ENCODE results near the gene ZNF226.
"Not testable (repeated sequence)": the region's sequence is repeated elsewhere in the genome, so short reads cannot be mapped to it uniquely, and the experiment has no call there.

ZNF226 gene

DNA sequence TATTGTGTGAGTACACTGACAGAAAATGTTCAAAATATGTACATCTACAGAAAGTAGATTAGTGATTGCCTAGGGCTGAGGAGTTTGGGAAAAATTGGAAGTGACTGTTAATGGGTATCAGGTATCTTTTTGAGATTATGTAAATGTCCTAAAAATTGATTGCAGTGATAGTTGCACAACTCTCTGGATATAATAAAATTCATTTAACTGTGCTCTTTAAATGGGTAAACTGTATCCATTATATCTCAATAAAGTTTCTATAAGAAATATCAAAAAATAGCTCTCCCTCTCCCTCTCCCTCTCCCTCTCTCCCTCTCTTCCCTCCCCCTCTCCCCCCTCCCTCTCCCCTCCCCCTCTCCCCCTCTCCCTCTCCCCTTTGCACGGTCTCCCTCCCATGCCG is 38.1 kb downstream of the ZNF226 start:
- Histone ChIP-seq H3K27ac (ENCODE audit: extremely low read depth, low read depth, low read length) (no peak overlapping the region), H3K4me3 (ENCODE audit: low read depth, low read length) (no peak overlapping the region), H3K9me3 (ENCODE audit: control insufficient read depth, insufficient read depth, low read depth, low read length) (peaks cover 44% of the 10 kb centered on the region), H3K36me3 (ENCODE audit: control insufficient read depth in 2 of 2, insufficient read depth in 1 of 2, low read length in 2 of 2) (peaks cover 0 to 55% of the 10 kb centered on the region in 2 experiments; a peak in 2 of 3 replicates), H3K4me1 (ENCODE audit: control insufficient read depth, insufficient read depth, low read length) (peaks cover 15% of the 10 kb centered on the region)
- CTCF ChIA-PET, result interaction anchor here (0.6 kb wide), 1 partner anchor 357 kb away, joined by 3 read pairs; no protein-coding TSS in a partner anchor
- POLR2A ChIA-PET, result interaction anchor here (2.5 kb wide), 1 partner anchor 9 kb away, joined by 13 read pairs; the partner anchor contains the start of gene ZNF227
- TF ChIP-seq GLI4 (tag by site-specific recombination; IDR thresholded peaks at IDR 0.05), result no peak
- 0 out of 2 replicates have a peak, but pooled peaks have one; percentile 9 for TF ChIP-seq ZNF335 (tag by site-specific recombination; conservative IDR thresholded peaks at IDR 0.05)
- TF ChIP-seq ZNF624 (tag by site-specific recombination; IDR thresholded peaks at IDR 0.05), result no peak
- TF ChIP-seq ZNF23 (tag by site-specific recombination; IDR thresholded peaks at IDR 0.05; ENCODE audit: borderline replicate concordance), result no peak
- TF ChIP-seq KLF1 (tag by site-specific recombination; IDR thresholded peaks at IDR 0.05), result no peak
- no peak for TF ChIP-seq ZNF48 (tag by site-specific recombination; IDR thresholded peaks at IDR 0.05)
- TF ChIP-seq ZNF529 (tag by site-specific recombination; IDR thresholded peaks at IDR 0.05; ENCODE audit: insufficient replicate concordance), result no peak
- 0 out of 2 replicates have a peak, but pooled peaks have one; percentile 25 for TF ChIP-seq ZNF660 (tag by site-specific recombination; IDR thresholded peaks at IDR 0.05)
- TF ChIP-seq HOXA7 (CRISPR knock-in tag; IDR thresholded peaks at IDR 0.05; ENCODE audit: borderline replicate concordance), result no peak
- TF ChIP-seq ZNF16 (tag by site-specific recombination; IDR thresholded peaks at IDR 0.05; ENCODE audit: low read depth), result no peak
- TF ChIP-seq, protein P1, sequence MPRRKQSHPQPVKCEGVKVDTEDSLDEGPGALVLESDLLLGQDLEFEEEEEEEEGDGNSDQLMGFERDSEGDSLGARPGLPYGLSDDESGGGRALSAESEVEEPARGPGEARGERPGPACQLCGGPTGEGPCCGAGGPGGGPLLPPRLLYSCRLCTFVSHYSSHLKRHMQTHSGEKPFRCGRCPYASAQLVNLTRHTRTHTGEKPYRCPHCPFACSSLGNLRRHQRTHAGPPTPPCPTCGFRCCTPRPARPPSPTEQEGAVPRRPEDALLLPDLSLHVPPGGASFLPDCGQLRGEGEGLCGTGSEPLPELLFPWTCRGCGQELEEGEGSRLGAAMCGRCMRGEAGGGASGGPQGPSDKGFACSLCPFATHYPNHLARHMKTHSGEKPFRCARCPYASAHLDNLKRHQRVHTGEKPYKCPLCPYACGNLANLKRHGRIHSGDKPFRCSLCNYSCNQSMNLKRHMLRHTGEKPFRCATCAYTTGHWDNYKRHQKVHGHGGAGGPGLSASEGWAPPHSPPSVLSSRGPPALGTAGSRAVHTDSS (tag by site-specific recombination; IDR thresholded peaks at IDR 0.05), result no peak
- no peak for TF ChIP-seq ZNF843 (tag by site-specific recombination; IDR thresholded peaks at IDR 0.05)
- no peak for TF ChIP-seq GLIS1 (tag by site-specific recombination; IDR thresholded peaks at IDR 0.05)
- no peak for TF ChIP-seq ZNF530 (tag by site-specific recombination; IDR thresholded peaks at IDR 0.05; ENCODE audit: low read depth)
- TF ChIP-seq BCL11A (tag by site-specific recombination; IDR thresholded peaks at IDR 0.05; ENCODE audit: low read depth), result no peak
- TF ChIP-seq ZNF311 (tag by site-specific recombination; IDR thresholded peaks at IDR 0.05; ENCODE audit: borderline replicate concordance), result no peak
- no peak for TF ChIP-seq ZBTB1 (tag by site-specific recombination; IDR thresholded peaks at IDR 0.05)
- TF ChIP-seq ZFP37 (tag by site-specific recombination; IDR thresholded peaks at IDR 0.05), result no peak
- no peak for TF ChIP-seq SP3 (tag by site-specific recombination; IDR thresholded peaks at IDR 0.05)
- TF ChIP-seq, protein P2, sequence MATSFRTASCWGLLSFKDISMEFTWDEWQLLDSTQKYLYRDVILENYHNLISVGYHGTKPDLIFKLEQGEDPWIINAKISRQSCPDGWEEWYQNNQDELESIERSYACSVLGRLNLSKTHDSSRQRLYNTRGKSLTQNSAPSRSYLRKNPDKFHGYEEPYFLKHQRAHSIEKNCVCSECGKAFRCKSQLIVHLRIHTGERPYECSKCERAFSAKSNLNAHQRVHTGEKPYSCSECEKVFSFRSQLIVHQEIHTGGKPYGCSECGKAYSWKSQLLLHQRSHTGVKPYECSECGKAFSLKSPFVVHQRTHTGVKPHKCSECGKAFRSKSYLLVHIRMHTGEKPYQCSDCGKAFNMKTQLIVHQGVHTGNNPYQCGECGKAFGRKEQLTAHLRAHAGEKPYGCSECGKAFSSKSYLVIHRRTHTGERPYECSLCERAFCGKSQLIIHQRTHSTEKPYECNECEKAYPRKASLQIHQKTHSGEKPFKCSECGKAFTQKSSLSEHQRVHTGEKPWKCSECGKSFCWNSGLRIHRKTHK (tag by site-specific recombination; IDR thresholded peaks at IDR 0.05), result peak; percentile 8; the same call in 1 of the 2 replicates

DNA sequence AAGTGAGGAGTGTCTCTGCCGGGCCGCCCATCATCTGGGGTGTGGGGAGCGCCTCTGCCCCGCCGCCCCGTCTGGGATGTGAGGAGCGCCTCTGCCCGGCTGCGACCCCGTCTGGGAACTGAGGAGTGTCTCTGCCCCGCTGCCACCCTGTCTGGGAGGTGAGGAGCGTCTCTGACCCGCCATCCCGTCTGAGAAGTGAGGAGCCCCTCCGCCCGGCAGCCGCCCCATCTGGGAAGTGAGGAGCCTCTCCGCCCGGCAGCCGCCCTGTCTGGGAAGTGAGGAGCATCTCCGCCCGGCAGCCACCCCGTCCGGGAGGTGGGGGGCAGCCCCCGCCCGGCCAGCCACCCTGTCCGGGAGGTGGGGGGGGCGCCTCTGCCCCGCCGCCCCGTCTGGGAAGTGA is 39.0 kb downstream of the ZNF226 start:
- TF ChIP-seq KLF1 (tag by site-specific recombination; IDR thresholded peaks at IDR 0.05), result peak; percentile 34; the same call in 1 of the 2 replicates
- CTCF ChIA-PET; H3K27ac ChIP-seq (ENCODE audit: extremely low read depth, low read depth, low read length); H3K4me3 ChIP-seq (ENCODE audit: low read depth, low read length); POLR2A ChIA-PET: not testable (repeated sequence)
- peaks cover 0 to 46% of the 10 kb centered on the region in 2 experiments; a peak in 2 of 3 replicates for H3K36me3 ChIP-seq (ENCODE audit: control insufficient read depth in 2 of 2, insufficient read depth in 1 of 2, low read length in 2 of 2)
- H3K9me3 ChIP-seq (ENCODE audit: control insufficient read depth, insufficient read depth, low read depth, low read length), result peaks cover 44% of the 10 kb centered on the region
- peaks cover 22% of the 10 kb centered on the region for H3K4me1 ChIP-seq (ENCODE audit: control insufficient read depth, insufficient read depth, low read length)

DNA sequence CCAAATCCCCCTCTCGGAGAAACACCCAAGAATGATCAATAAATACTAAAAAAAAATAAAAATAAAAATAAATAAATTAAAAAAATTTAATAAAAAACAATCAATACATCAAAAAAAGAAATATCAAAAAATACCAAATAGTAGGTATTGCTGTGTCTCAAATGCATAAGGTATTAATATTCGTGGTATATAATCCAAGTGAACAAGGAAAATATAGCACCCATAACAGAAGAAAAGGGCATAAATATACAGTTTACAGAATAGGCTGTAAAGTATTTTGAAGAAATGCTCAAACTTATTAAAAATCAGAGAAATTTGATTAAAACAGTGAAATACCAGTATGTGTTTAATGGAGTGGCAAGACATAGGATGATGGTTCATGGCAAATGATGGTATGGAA is 39.9 kb downstream of the ZNF226 start:
- TF ChIP-seq ZNF768 (tag by site-specific recombination; IDR thresholded peaks at IDR 0.05) (no peak), ZNF211 (tag by site-specific recombination; IDR thresholded peaks at IDR 0.05; ENCODE audit: low read depth) (peak; percentile 88; the same call in 1 of the 2 replicates), ZNF624 (tag by site-specific recombination; IDR thresholded peaks at IDR 0.05) (0 out of 2 replicates have a peak, but pooled peaks have one; percentile 60)
- ChIA-PET CTCF (no interaction called here), POLR2A (no interaction called here)
- Histone ChIP-seq H3K27ac (ENCODE audit: extremely low read depth, low read depth, low read length) (no peak overlapping the region), H3K4me3 (ENCODE audit: low read depth, low read length) (no peak overlapping the region), H3K9me3 (ENCODE audit: control insufficient read depth, insufficient read depth, low read depth, low read length) (peaks cover 39% of the 10 kb centered on the region), H3K4me1 (ENCODE audit: control insufficient read depth, insufficient read depth, low read length) (peaks cover 24% of the 10 kb centered on the region), H3K36me3 (ENCODE audit: control insufficient read depth in 2 of 2, insufficient read depth in 1 of 2, low read length in 2 of 2) (peaks cover 0 to 42% of the 10 kb centered on the region in 2 experiments; a peak in 2 of 3 replicates)

Data from HEK293 (cell line).